Psoas muscle (tissue), 8 donors: ENCODE measurements around the gene BCAS3. TPM values are rescaled to one million over a fixed set of nuclear protein-coding genes. Genes with fewer than 3 reads are reported as not detected.

Experiments
- ATAC-seq, 4 donors: fragments of 200-7000 bp; cut with Tn5 transposase; one replicate each; pipeline ENCODE4 v1.9.1; 2020; ENCODE audit warnings: moderate library complexity in 3 of 4, mild to moderate bottlenecking in 2 of 4
- DNase-seq, 2 donors: peaks; one replicate each; pipeline ENCODE4 v3.0.0-alpha.2; 2020
- H3K27ac ChIP-seq: fragments of 200-600 bp; one replicate; pipeline ENCODE4 v1.8.0; 2022
- H3K27me3 ChIP-seq, 3 donors: fragments of 200-600 bp in 1 of 3; one replicate each; pipeline versions ENCODE4 v1.6.1 to v1.8.0; 2013 to 2022; ENCODE audit warnings: low read length in 2 of 3, mild to moderate bottlenecking in 2 of 3, moderate library complexity in 1 of 3; ENCODE audit not compliant: insufficient read depth in 3 of 3
- H3K36me3 ChIP-seq, 2 donors: fragments of 200-600 bp in 1 of 2; one replicate each; pipeline versions ENCODE4 v1.6.1 to v1.8.0; 2013 to 2022; ENCODE audit warnings: low read depth in 1 of 2, mild to moderate bottlenecking in 1 of 2, moderate library complexity in 1 of 2; ENCODE audit not compliant: insufficient read depth in 1 of 2
- H3K4me1 ChIP-seq: fragments of 200-600 bp; one replicate; pipeline ENCODE4 v1.8.0; 2022
- H3K4me3 ChIP-seq: fragments of 200-600 bp; one replicate; pipeline ENCODE4 v1.8.0; 2022; ENCODE audit warnings: mild to moderate bottlenecking
- H3K9me3 ChIP-seq: fragments of 200-600 bp; one replicate; pipeline ENCODE4 v1.8.0; 2022
- CTCF ChIP-seq: fragments of 200-600 bp; IDR thresholded peaks from one replicate; pipeline ENCODE4 v1.8.0; 2022; ENCODE audit warnings: antibody characterized with exemption
- WGBS, 3 donors: extraction: QIAGEN DNeasy Blood & Tissue Kit; methylation state at CpG; one replicate each; pipeline versions ENCODE4 v1.1.6 to v1.1.7; 2013; 5-methylcytosine and 5-hydroxymethylcytosine counted together
- intact Hi-C, 2 donors: fragments of 100-400 bp; cut with DNase I; formaldehyde crosslinking; loops; one replicate each; pipeline versions ENCODE4 v1.11.0 to v1.14.2; 2022
- polyA plus RNA-seq, 3 donors: library from polyadenylated mRNA; stranded (reverse); fragments of 200-250 nt; gene quantifications; one replicate each; pipeline ENCODE4 v1.2.3, GENCODE V29; 2013
- total RNA-seq, 4 donors: library from RNA; stranded (reverse); fragmentation: NEBNext Ultra II Directional in 2 of 4; extraction: Animal tissue kit (Norgen Biotek cat#: 25700) in 2 of 4; gene quantifications; one replicate each; pipeline versions ENCODE4 v1.2.1 to v1.2.4, GENCODE V29; 2021 to 2023
- donor health status: healthy with polysubstance abuse.
- donor health status: DM: no; HTN: no; CAD: no; lungs with moderate emphysema.
- donor health status: Bipolar disorder and iron deficiency.
- donor health status: healthy.
- donor health status: DM: yes; HTN: yes; CAD: no.
- donor health status: DM: no; HTN: no; CAD: no.
- donor health status: DM: no; HTN: no; CAD: no.
- donor health status: DM: yes; HTN: yes; CAD: no.

Gene BCAS3
- total and polyA plus RNA-seq, 7 donors = 2.4 to 28.8 (median 15.0) TPM

GRCh38 chr17:61091096-61091495, 413.4 kb downstream of the BCAS3 start:
- TF ChIP-seq CTCF = no peak
- Histone ChIP-seq H3K27ac (no peak overlapping the region), H3K27me3 (no peaks in the 10 kb centered on the region), H3K4me3 (no peak overlapping the region), H3K9me3 (no peaks in the 10 kb centered on the region), H3K36me3 (peaks cover 0 to 3% of the 10 kb centered on the region in 2 donors), H3K4me1 (no peaks in the 10 kb centered on the region)
- no peak for ATAC-seq
- no peak for DNase-seq
- intact Hi-C loops = no loop called here
- WGBS, 3 donors = 86 to 90% (median 87%) methylated on average over 1 of the region's 1 CpG

- intact Hi-C loops = no loop called here
- Histone ChIP-seq H3K27me3 (no peaks in the 10 kb centered on the region), H3K4me1 (no peaks in the 10 kb centered on the region), H3K36me3 (no peaks in the 10 kb centered on the region), H3K9me3 (no peaks in the 10 kb centered on the region), H3K27ac (no peak overlapping the region), H3K4me3 (no peak overlapping the region)
- no peak for TF ChIP-seq CTCF
- ATAC-seq (no peak), DNase-seq (no peak)
- 61 to 76% (median 76%) methylated on average over 1 of the region's 1 CpG for WGBS, 3 donors
Measured at GRCh38 chr17:61097781-61098180, 420.1 kb downstream of the BCAS3 start.

- Histone ChIP-seq H3K27ac (no peak overlapping the region), H3K9me3 (no peaks in the 10 kb centered on the region), H3K4me3 (no peak overlapping the region), H3K4me1 (no peaks in the 10 kb centered on the region), H3K36me3 (no peaks in the 10 kb centered on the region), H3K27me3 (no peaks in the 10 kb centered on the region)
- DNase-seq (no peak), ATAC-seq (no peak)
- intact Hi-C loops = no loop called here
- TF ChIP-seq CTCF = no peak
- WGBS, 3 donors = 97 to 99% (median 99%) methylated on average over 4 of the region's 4 CpGs
Measured at GRCh38 chr17:61106354-61106753, 428.7 kb downstream of the BCAS3 start.

GRCh38 chr17:61116577-61116976, 438.9 kb downstream of the BCAS3 start:
- no peak for DNase-seq
- H3K9me3 ChIP-seq = no peaks in the 10 kb centered on the region
- no peak overlapping the region for H3K4me3 ChIP-seq
- intact Hi-C loops = no loop called here
- H3K27ac ChIP-seq = no peak overlapping the region
- no peaks in the 10 kb centered on the region for H3K4me1 ChIP-seq
- H3K36me3 ChIP-seq = no peaks in the 10 kb centered on the region
- TF ChIP-seq CTCF = no peak
- whole genome bisulfite sequencing, 3 donors = 89 to 95% (median 91%) methylated on average over 1 of the region's 1 CpG
- no peak for ATAC-seq
- no peaks in the 10 kb centered on the region for H3K27me3 ChIP-seq

- 82 to 92% (median 89%) methylated on average over 4 of the region's 4 CpGs for WGBS, 3 donors
- ATAC-seq (no peak), DNase-seq (no peak)
- intact Hi-C loops = no loop called here
- Histone ChIP-seq H3K4me1 (no peaks in the 10 kb centered on the region), H3K36me3 (no peaks in the 10 kb centered on the region), H3K27me3 (no peaks in the 10 kb centered on the region), H3K4me3 (no peak overlapping the region), H3K27ac (no peak overlapping the region), H3K9me3 (no peaks in the 10 kb centered on the region)
- no peak for TF ChIP-seq CTCF
Measured at GRCh38 chr17:61117983-61118382, 440.3 kb downstream of the BCAS3 start.
